Smooth muscle cell (in vitro differentiated cells): ENCODE results near the gene PACSIN2. TPM values are rescaled to one million over a fixed set of nuclear protein-coding genes. Genes with fewer than 3 reads are reported as not detected.

Experiments
- DNase-seq: peaks from one replicate; lab custom pipeline; 2025; ENCODE audit not compliant: unreplicated experiment; lab: John Stamatoyannopoulos, UW
- H2AFZ ChIP-seq: fragments of 200-600 bp; sonication (generic); 2 replicates; pipeline ENCODE4 v1.6.0; 2016; ENCODE audit warnings: antibody characterized with exemption, low read depth, mild to moderate bottlenecking
- H3F3A ChIP-seq: fragments of 200-600 bp; sonication (generic); 2 replicates; pipeline ENCODE4 v1.6.0; 2017; ENCODE audit warnings: antibody characterized with exemption, low read depth
- H3K27ac ChIP-seq: fragments of 200-600 bp; sonication (generic); 2 replicates; pipeline ENCODE4 v1.5.1; 2016; ENCODE audit warnings: low read depth, mild to moderate bottlenecking
- H3K27me3 ChIP-seq: fragments of 200-600 bp; sonication (generic); 2 replicates; pipeline ENCODE4 v1.6.1; 2016; ENCODE audit warnings: low read depth, mild to moderate bottlenecking
- H3K36me3 ChIP-seq: fragments of 200-600 bp; sonication (generic); 2 replicates; pipeline ENCODE4 v1.5.1; 2016; ENCODE audit warnings: low read depth
- H3K4me1 ChIP-seq: fragments of 200-600 bp; sonication (generic); 2 replicates; pipeline ENCODE4 v1.5.1; 2016; ENCODE audit warnings: low read depth
- H3K4me2 ChIP-seq: fragments of 200-600 bp; sonication (generic); 2 replicates; pipeline ENCODE4 v1.6.0; 2016; ENCODE audit warnings: mild to moderate bottlenecking
- H3K4me3 ChIP-seq: fragments of 200-600 bp; sonication (generic); 2 replicates; pipeline ENCODE4 v1.5.1; 2016; ENCODE audit warnings: mild to moderate bottlenecking
- H3K79me2 ChIP-seq: fragments of 200-600 bp; sonication (generic); 2 replicates; pipeline ENCODE4 v1.6.0; 2016; ENCODE audit warnings: low read depth, mild to moderate bottlenecking
- H3K9ac ChIP-seq: fragments of 200-600 bp; sonication (generic); 2 replicates; pipeline ENCODE4 v1.6.0; 2016; ENCODE audit warnings: low read depth
- H3K9me3 ChIP-seq: fragments of 200-600 bp; sonication (generic); replicated peaks from 2 replicates; pipeline ENCODE4 v1.5.1; 2016; ENCODE audit warnings: low read depth
- H4K20me1 ChIP-seq: fragments of 200-600 bp; sonication (generic); 2 replicates; pipeline ENCODE4 v1.6.0; 2016; ENCODE audit warnings: low read depth
- WGBS: methylation state at CpG from one replicate; pipeline ENCODE4 v1.1.7; 2016; ENCODE audit warnings: low lambda C conversion rate; 5-methylcytosine and 5-hydroxymethylcytosine counted together
- polyA plus RNA-seq: library from polyadenylated mRNA; unstranded; fragments of >200 nt; fragmentation: Nextera tagmentation; extraction: Ambion mirVana; gene quantifications from 2 replicates; pipeline ENCODE4 v1.2.1, GENCODE V29; 2016
- total RNA-seq: library from RNA; depleted of rRNA; stranded (reverse); fragments of >200 nt; gene quantifications from 2 replicates; pipeline ENCODE4 v1.2.3, GENCODE V29; 2014
- TF ChIP-seq, protein P1 (sequence below): fragments of 200-600 bp; sonication (generic); IDR thresholded peaks from 2 replicates; pipeline ENCODE4 v1.5.1; 2017; ENCODE audit warnings: borderline replicate concordance, mild to moderate bottlenecking, antibody characterized with exemption; ENCODE audit not compliant: insufficient read depth, poor library complexity, severe bottlenecking

PACSIN2 gene
- total and polyA plus RNA-seq, 2 experiments from 2014 or later, result 34.7 to 41.1 TPM

DNA sequence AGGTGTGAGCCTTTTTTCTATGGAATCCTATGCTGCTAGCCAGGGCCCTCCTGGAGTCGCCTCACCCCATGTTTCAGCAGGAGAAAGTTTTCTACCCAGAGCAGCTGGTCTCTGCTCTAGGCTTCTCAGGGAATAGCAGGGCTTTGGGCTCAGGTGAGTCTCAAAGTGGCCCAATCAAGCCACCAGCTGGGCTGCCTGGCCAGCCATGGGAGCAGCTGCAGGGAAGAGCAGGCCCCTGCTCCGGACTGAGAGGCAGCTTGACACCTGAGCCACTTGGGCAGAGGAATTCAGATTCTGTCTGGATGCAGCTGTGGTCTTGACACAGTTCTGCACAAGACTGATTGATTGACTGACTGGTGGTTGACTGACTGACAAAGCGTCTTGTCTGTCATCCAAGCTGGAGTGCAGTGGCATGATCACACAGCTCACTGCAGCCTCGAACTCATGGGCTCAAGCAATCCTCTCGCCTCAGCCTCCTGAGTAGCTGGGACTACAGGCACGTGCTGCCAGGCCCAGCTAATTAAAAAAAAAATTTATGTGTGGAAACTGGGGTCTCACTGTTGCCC lies 100.4 kb downstream of the PACSIN2 start:
- H4K20me1 ChIP-seq, result peaks cover 94% of the 10 kb centered on the region
- no peaks in the 10 kb centered on the region for H3K36me3 ChIP-seq
- H3K9me3 ChIP-seq, result no peaks in the 10 kb centered on the region
- H2AFZ ChIP-seq, result no peak overlapping the region
- TF ChIP-seq, protein P1, sequence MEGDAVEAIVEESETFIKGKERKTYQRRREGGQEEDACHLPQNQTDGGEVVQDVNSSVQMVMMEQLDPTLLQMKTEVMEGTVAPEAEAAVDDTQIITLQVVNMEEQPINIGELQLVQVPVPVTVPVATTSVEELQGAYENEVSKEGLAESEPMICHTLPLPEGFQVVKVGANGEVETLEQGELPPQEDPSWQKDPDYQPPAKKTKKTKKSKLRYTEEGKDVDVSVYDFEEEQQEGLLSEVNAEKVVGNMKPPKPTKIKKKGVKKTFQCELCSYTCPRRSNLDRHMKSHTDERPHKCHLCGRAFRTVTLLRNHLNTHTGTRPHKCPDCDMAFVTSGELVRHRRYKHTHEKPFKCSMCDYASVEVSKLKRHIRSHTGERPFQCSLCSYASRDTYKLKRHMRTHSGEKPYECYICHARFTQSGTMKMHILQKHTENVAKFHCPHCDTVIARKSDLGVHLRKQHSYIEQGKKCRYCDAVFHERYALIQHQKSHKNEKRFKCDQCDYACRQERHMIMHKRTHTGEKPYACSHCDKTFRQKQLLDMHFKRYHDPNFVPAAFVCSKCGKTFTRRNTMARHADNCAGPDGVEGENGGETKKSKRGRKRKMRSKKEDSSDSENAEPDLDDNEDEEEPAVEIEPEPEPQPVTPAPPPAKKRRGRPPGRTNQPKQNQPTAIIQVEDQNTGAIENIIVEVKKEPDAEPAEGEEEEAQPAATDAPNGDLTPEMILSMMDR, result no peak
- peaks cover 4% of the 10 kb centered on the region for H3K4me1 ChIP-seq
- no peak for DNase-seq
- H3F3A ChIP-seq, result no peaks in the 10 kb centered on the region
- WGBS, result 96% methylated on average over 6 of the region's 6 CpGs
- no peak overlapping the region for H3K4me3 ChIP-seq
- H3K9ac ChIP-seq, result no peak overlapping the region
- H3K79me2 ChIP-seq, result peaks cover 66% of the 10 kb centered on the region
- no peak overlapping the region for H3K27ac ChIP-seq
- H3K4me2 ChIP-seq, result no peak overlapping the region
- no peaks in the 10 kb centered on the region for H3K27me3 ChIP-seq

DNA sequence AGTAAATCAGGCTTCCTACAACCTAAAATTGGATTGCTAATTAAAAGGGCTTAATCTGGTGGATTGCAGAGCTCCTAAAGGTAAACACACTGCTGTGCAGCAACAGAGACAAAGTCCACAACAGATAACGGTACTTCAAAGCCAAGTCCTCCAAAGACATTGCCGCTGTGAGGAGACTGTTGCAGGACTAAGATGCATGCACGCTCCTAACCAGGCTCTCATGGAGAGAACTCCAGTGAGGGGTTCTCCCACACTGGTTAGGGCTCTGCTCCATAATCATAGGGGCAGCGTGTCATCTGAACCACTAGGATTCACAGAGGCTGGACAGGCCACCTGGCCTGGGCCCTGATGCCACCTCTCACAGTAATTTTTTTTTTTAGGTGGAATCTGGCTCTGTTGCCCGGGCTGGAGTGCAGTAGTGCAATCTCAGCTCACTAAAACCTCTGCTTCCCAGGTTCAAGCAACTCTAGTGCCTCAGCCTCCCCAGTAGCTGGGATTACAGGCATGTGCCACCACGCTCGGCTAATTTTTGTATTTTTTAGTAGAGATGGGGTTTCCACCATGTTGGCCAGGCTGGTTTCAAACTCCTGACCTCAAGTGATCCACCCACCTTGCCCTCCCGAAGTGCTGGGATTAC lies 101.0 kb downstream of the PACSIN2 start:
- Histone ChIP-seq H3K27me3 (no peaks in the 10 kb centered on the region), H3K4me2 (no peak overlapping the region), H3F3A (no peaks in the 10 kb centered on the region), H3K4me1 (peaks cover 2% of the 10 kb centered on the region), H4K20me1 (peaks cover 94% of the 10 kb centered on the region), H3K9ac (no peak overlapping the region), H3K4me3 (no peak overlapping the region), H3K79me2 (peaks cover 61% of the 10 kb centered on the region), H3K36me3 (no peaks in the 10 kb centered on the region), H3K9me3 (no peaks in the 10 kb centered on the region), H2AFZ (no peak overlapping the region), H3K27ac (no peak overlapping the region)
- TF ChIP-seq, protein P1, result no peak
- no peak for DNase-seq
- 93% methylated on average over 8 of the region's 8 CpGs for WGBS

- Histone ChIP-seq H3K4me2 (no peak overlapping the region), H3K9me3 (no peaks in the 10 kb centered on the region), H3K27me3 (no peaks in the 10 kb centered on the region), H3F3A (no peaks in the 10 kb centered on the region), H3K36me3 (no peaks in the 10 kb centered on the region), H3K4me3 (no peak overlapping the region), H3K79me2 (peaks cover 43% of the 10 kb centered on the region), H2AFZ (no peak overlapping the region), H3K27ac (no peak overlapping the region), H4K20me1 (peaks cover 94% of the 10 kb centered on the region), H3K9ac (no peak overlapping the region), H3K4me1 (no peaks in the 10 kb centered on the region)
- DNase-seq, result no peak
- 93% methylated on average over 6 of the region's 6 CpGs for WGBS
- TF ChIP-seq, protein P1, result no peak
These were observed 102.9 kb downstream of the PACSIN2 start for GRCh38 chr22:42912059-42912458.
